Hepatocyte (in vitro differentiated cells): Measurements from ENCODE around the gene STARD9.

Source experiments
- EZH2 ChIP-seq: fragments of 200-600 bp; sonication (generic); IDR thresholded peaks from 2 replicates; pipeline ENCODE4 v1.6.1; 2016; ENCODE audit warnings: antibody characterized with exemption, mild to moderate bottlenecking, borderline replicate concordance
- EZH2phosphoT487 ChIP-seq: fragments of 200-600 bp; sonication (generic); IDR thresholded peaks from one replicate; pipeline ENCODE4 v1.6.1; 2018; ENCODE audit warnings: antibody characterized with exemption, mild to moderate bottlenecking, low read depth, moderate library complexity; ENCODE audit not compliant: unreplicated experiment, severe bottlenecking
- TF ChIP-seq, protein P1 (sequence below): fragments of 200-600 bp; sonication (generic); IDR thresholded peaks from 2 replicates; pipeline ENCODE4 v1.5.1; 2016; ENCODE audit warnings: antibody characterized with exemption, mild to moderate bottlenecking; ENCODE audit not compliant: poor library complexity

DNA sequence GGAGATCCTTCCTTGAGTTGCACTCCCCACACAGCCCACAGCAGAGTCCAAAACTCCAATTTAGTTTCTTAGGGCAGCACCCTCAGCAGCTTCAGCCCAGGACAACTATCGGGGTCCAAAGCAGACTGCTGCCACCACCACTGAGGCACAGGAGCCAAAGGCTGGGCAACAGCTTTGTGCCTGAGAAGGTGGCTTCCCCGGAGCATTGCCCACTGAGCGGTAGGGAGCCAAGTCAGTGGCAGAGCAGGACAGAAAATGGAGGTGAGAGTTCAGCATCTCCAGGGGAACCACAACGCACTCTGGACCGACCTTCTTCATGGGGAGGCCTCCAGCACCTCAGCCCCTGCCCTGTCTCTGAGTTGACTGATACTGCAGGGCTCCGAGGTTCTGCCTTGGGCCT, 118.1 kb downstream of the STARD9 start:
- TF ChIP-seq, protein P1, sequence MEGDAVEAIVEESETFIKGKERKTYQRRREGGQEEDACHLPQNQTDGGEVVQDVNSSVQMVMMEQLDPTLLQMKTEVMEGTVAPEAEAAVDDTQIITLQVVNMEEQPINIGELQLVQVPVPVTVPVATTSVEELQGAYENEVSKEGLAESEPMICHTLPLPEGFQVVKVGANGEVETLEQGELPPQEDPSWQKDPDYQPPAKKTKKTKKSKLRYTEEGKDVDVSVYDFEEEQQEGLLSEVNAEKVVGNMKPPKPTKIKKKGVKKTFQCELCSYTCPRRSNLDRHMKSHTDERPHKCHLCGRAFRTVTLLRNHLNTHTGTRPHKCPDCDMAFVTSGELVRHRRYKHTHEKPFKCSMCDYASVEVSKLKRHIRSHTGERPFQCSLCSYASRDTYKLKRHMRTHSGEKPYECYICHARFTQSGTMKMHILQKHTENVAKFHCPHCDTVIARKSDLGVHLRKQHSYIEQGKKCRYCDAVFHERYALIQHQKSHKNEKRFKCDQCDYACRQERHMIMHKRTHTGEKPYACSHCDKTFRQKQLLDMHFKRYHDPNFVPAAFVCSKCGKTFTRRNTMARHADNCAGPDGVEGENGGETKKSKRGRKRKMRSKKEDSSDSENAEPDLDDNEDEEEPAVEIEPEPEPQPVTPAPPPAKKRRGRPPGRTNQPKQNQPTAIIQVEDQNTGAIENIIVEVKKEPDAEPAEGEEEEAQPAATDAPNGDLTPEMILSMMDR = no peak
- TF ChIP-seq EZH2 (no peak), EZH2phosphoT487 (no peak)
